ENCODE results near the gene NFIA. TPM values are rescaled to one million over a fixed set of nuclear protein-coding genes. Genes with fewer than 3 reads are reported as not detected.

The NFIA gene
- total RNA-seq, 6 donors from 2014 or later: 33.5 to 94.3 (median 44.9) TPM

GRCh38 chr1:61474963-61475362 is 392.6 kb downstream of the NFIA start:
- ATAC-seq (ENCODE audit: low FRiP score in 2 of 2) (no peak), DNase-seq (no peak)
- TF ChIP-seq POLR2A (IDR thresholded peaks at IDR 0.05): no peak
- no peak for TF ChIP-seq POLR2AphosphoS5 (IDR thresholded peaks at IDR 0.05)
- no peak for TF ChIP-seq EP300 (IDR thresholded peaks at IDR 0.05)
- no peak for TF ChIP-seq CTCF (IDR thresholded peaks at IDR 0.05)
- H3K4me3 ChIP-seq: no peak overlapping the region
- no peak overlapping the region for H3K27ac ChIP-seq
- H3K9me3 ChIP-seq: no peaks in the 10 kb centered on the region
- H3K27me3 ChIP-seq: no peaks in the 10 kb centered on the region
- H3K4me1 ChIP-seq: no peaks in the 10 kb centered on the region
- no peaks in the 10 kb centered on the region for H3K36me3 ChIP-seq
- 85 to 89% methylated on average over 3 of the region's 3 CpGs for WGBS, 2 donors

DNA sequence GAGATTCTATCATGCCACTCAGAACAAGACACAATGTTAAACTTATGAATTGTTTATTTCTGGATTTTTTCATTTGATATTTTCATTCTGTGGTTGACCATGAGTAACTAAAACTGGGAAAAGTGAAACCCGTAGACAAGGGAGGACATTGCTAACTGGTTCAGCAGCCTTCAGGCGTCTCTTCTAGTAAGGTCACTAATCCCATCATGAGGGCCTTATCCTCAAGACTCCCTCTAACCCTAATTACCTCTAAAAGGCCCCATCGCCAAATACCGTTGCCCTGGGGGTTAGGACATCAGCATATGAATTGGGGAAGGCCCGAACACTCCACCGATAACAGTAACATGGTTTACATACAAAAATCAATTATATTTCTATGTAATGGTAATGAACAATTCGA is 394.9 kb downstream of the NFIA start:
- DNase-seq (no peak), ATAC-seq (ENCODE audit: low FRiP score in 2 of 2) (no peak)
- no peaks in the 10 kb centered on the region for H3K27me3 ChIP-seq
- no peak overlapping the region for H3K27ac ChIP-seq
- H3K36me3 ChIP-seq: no peaks in the 10 kb centered on the region
- no peaks in the 10 kb centered on the region for H3K9me3 ChIP-seq
- no peak overlapping the region for H3K4me3 ChIP-seq
- no peaks in the 10 kb centered on the region for H3K4me1 ChIP-seq
- WGBS, 2 donors: 79 to 88% methylated on average over 7 of the region's 7 CpGs
- TF ChIP-seq CTCF (IDR thresholded peaks at IDR 0.05) (no peak), POLR2A (IDR thresholded peaks at IDR 0.05) (no peak), EP300 (IDR thresholded peaks at IDR 0.05) (no peak), POLR2AphosphoS5 (IDR thresholded peaks at IDR 0.05) (no peak)

DNA sequence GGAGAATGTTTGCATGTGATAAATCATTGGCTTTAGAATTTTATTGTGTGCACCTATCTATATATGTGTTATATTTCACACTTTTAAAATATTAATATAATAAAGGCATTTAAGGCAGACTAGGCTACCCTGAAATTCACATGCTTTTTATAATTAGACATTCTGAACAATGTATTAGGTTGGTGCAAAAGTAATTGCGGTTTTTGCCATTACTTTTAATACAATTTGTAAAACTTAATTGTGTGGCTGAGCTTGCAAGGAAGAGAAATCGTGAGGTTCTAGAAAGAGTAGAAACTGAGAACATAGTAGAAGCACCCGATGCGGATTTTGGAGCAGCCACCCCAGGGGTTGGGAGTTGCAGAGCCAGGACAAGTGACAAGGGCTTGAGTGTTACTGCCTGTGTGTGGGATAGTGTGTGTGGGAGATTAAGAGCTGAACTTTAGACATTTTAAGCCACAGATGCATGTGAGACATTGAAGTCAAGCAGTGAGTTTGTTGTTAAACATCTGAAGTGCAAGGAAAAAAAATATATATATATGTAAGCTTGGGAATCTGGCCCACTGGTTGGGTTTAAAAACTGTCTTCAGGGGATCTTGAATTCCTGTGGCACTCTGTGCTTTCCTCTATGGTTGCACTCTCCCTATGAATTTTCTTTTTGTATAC is 398.0 kb downstream of the NFIA start:
- ATAC-seq (ENCODE audit: low FRiP score in 2 of 2): no peak
- no peak overlapping the region for H3K27ac ChIP-seq
- 76 to 83% methylated on average over 4 of the region's 4 CpGs for whole genome bisulfite sequencing, 2 donors
- DNase-seq: no peak
- TF ChIP-seq EP300 (IDR thresholded peaks at IDR 0.05): no peak
- no peak for TF ChIP-seq CTCF (IDR thresholded peaks at IDR 0.05)
- TF ChIP-seq POLR2AphosphoS5 (IDR thresholded peaks at IDR 0.05): no peak
- no peak for TF ChIP-seq POLR2A (IDR thresholded peaks at IDR 0.05)
- H3K4me1 ChIP-seq: no peaks in the 10 kb centered on the region
- no peaks in the 10 kb centered on the region for H3K36me3 ChIP-seq
- no peaks in the 10 kb centered on the region for H3K9me3 ChIP-seq
- H3K4me3 ChIP-seq: no peak overlapping the region
- no peaks in the 10 kb centered on the region for H3K27me3 ChIP-seq

GRCh38 chr1:61481315-61481715 is 399.0 kb downstream of the NFIA start:
- Histone ChIP-seq H3K4me1 (no peaks in the 10 kb centered on the region), H3K9me3 (no peaks in the 10 kb centered on the region), H3K27me3 (no peaks in the 10 kb centered on the region), H3K4me3 (no peak overlapping the region), H3K27ac (no peak overlapping the region), H3K36me3 (no peaks in the 10 kb centered on the region)
- no peak for DNase-seq
- WGBS, 2 donors: 33 to 52% methylated on average over 3 of the region's 3 CpGs
- TF ChIP-seq EP300 (IDR thresholded peaks at IDR 0.05) (no peak), CTCF (IDR thresholded peaks at IDR 0.05) (no peak)
- no peak for ATAC-seq (ENCODE audit: low FRiP score in 2 of 2)

GRCh38 chr1:61482170-61482734 is 399.9 kb downstream of the NFIA start:
- no peaks in the 10 kb centered on the region for H3K36me3 ChIP-seq
- H3K27me3 ChIP-seq: no peaks in the 10 kb centered on the region
- no peak overlapping the region for H3K27ac ChIP-seq
- H3K4me3 ChIP-seq: no peak overlapping the region
- TF ChIP-seq POLR2AphosphoS5 (IDR thresholded peaks at IDR 0.05) (no peak), CTCF (IDR thresholded peaks at IDR 0.05) (no peak), EP300 (IDR thresholded peaks at IDR 0.05) (no peak), POLR2A (IDR thresholded peaks at IDR 0.05) (no peak)
- H3K4me1 ChIP-seq: no peaks in the 10 kb centered on the region
- no peak for ATAC-seq (ENCODE audit: low FRiP score in 2 of 2)
- 56 to 70% methylated on average over 7 of the region's 7 CpGs for WGBS, 2 donors
- no peak for DNase-seq
- H3K9me3 ChIP-seq: no peaks in the 10 kb centered on the region

All from upper lobe of left lung (tissue), 6 donors.